ENCODE data around the gene UACA. TPM values are rescaled to one million over a fixed set of nuclear protein-coding genes. Genes with fewer than 3 reads are reported as not detected.

Gene UACA
- total RNA-seq, 1 experiment from 2014 or later = 38.0 TPM

GRCh38 chr15:70704731-70705130, 58.6 kb downstream of the UACA start:
- Histone ChIP-seq H3T11ph (ENCODE audit: low read length) (no peak overlapping the region), H2AK5ac (ENCODE audit: insufficient read length, low read length) (no peak overlapping the region), H3K4ac (ENCODE audit: low read depth, low read length) (no peak overlapping the region), H4K20me1 (ENCODE audit: control insufficient read depth, insufficient read depth, insufficient read length) (no peaks in the 10 kb centered on the region), H3K14ac (ENCODE audit: insufficient read depth, low read length) (no peak overlapping the region), H2BK15ac (ENCODE audit: low read depth, low read length) (no peak overlapping the region), H4K8ac (replicated peaks; ENCODE audit: insufficient read length, low read depth, low read length) (no peak overlapping the region), H3K18ac (ENCODE audit: insufficient read length, low read depth, low read length) (no peak overlapping the region), H3K4me2 (ENCODE audit: insufficient read depth, insufficient read length, low read length) (no peak overlapping the region), H3K56ac (ENCODE audit: insufficient read length, low read depth, low read length) (no peak overlapping the region), H4K5ac (ENCODE audit: insufficient read length, low read depth, low read length) (no peak overlapping the region), H3K27ac (ENCODE audit: insufficient read length, low read depth, low read length) (no peak overlapping the region), H2AFZ (ENCODE audit: low read length) (no peak overlapping the region), H3K23ac (ENCODE audit: insufficient read length, low read depth, low read length) (no peak overlapping the region), H3K27me3 (ENCODE audit: insufficient read depth, low read length) (no peaks in the 10 kb centered on the region), H3K9ac (ENCODE audit: extremely low read depth, insufficient read length, low read length) (no peak overlapping the region), H3K23me2 (ENCODE audit: insufficient read length, low read depth, low read length, poor library complexity, severe bottlenecking) (no peaks in the 10 kb centered on the region), H2BK5ac (ENCODE audit: insufficient read length, low read length) (no peak overlapping the region), H2BK20ac (ENCODE audit: low read depth, low read length, poor library complexity, severe bottlenecking) (no peak overlapping the region), H3K79me1 (ENCODE audit: insufficient read depth, low read depth, low read length, poor library complexity, severe bottlenecking) (peaks cover 4% of the 10 kb centered on the region), H3K79me2 (ENCODE audit: insufficient read depth, low read length) (no peaks in the 10 kb centered on the region), H2BK120ac (ENCODE audit: low read depth, low read length, poor library complexity, severe bottlenecking) (no peak overlapping the region), H2BK12ac (ENCODE audit: insufficient read length, low read depth, low read length) (no peak overlapping the region), H3K4me1 (ENCODE audit: insufficient read depth, low read length) (peaks cover 2% of the 10 kb centered on the region; the same call in 1 of the 2 replicates), H3K9me3 (ENCODE audit: control insufficient read depth, low read depth, low read length) (no peaks in the 10 kb centered on the region), H4K91ac (ENCODE audit: insufficient read length, low read depth, low read length) (no peak overlapping the region)
- 0 out of 7 replicates have a peak, but pooled peaks cover 0 to 1% (median 0%) of the 10 kb centered on the region in 3 experiments for H3K36me3 Mint-ChIP-seq (ENCODE audit: insufficient read depth in 1 of 3, low read depth in 3 of 3)
- TF ChIP-seq CTCF (conservative IDR thresholded peaks at IDR 0.05) = no peak
- 100% methylated on average over 2 of the region's 5 CpGs for WGBS (ENCODE audit: extremely low coverage, insufficient read length, low lambda C conversion rate)
- H3K4me1 Mint-ChIP-seq = peaks cover 49 to 50% of the 10 kb centered on the region in 2 experiments
- no peak for DNase-seq
- no peak overlapping the region for H3K27ac Mint-ChIP-seq
- no peaks in the 10 kb centered on the region for H3K27me3 Mint-ChIP-seq (ENCODE audit: low read depth)
- no peak overlapping the region for H3K4me3 Mint-ChIP-seq
- no peaks in the 10 kb centered on the region for H3K9me3 Mint-ChIP-seq

Data from H9 (cell line).